ENCODE results near the gene PTX3.

PTX3 gene

GRCh38 chr3:157475921-157476414 is 39.3 kb downstream of the PTX3 start:
- DNase-seq (ENCODE audit: low read depth, low spot score) = no peak

GRCh38 chr3:157477441-157477840 is 40.8 kb downstream of the PTX3 start:
- DNase-seq (ENCODE audit: low read depth, low spot score) = no peak

GRCh38 chr3:157479464-157480243 is 43.0 kb downstream of the PTX3 start:
- DNase-seq (ENCODE audit: low read depth, low spot score) = no peak

- no peak for DNase-seq (ENCODE audit: low read depth, low spot score)
Measured at GRCh38 chr3:157487339-157487738, 50.7 kb downstream of the PTX3 start.

DNA sequence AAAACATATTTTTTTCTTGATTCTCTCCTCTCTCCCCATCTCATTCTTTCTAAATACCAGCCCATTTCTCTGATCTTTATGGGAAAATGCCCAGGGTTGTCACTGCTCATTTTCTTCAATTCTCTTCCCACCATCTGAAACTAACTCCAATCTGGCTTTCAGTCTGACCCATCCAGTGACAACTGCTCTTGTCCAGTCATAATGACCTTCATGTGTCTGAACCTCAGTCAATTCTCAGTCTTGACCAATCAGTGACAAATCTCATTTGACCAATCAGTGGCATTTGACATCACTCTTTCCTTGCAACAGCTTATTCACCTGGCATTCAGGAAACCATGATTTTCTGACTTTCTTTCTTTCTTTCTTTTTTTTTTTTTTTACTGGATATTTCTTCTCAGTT is 51.5 kb downstream of the PTX3 start:
- DNase-seq (ENCODE audit: low read depth, low spot score) = no peak

- DNase-seq (ENCODE audit: low read depth, low spot score) = no peak
Measured at GRCh38 chr3:157491136-157491535, 54.5 kb downstream of the PTX3 start.

All from activated naive CD8-positive, alpha-beta T cell treated with anti-CD3 and anti-CD28 coated beads, Interleukin-2, amount 50 U/mL, for 16 hours (primary cell).